NB4 (cell line): ENCODE measurements around the gene CMIP.

Experiments used
- MAX ChIP-seq: IDR thresholded peaks from 2 replicates; pipeline ENCODE4 v1.6.1; 2011; ENCODE audit warnings: low read depth, low read length
- TF ChIP-seq, protein P1 (sequence below): IDR thresholded peaks from one replicate; pipeline ENCODE4 v1.5.1; 2012; ENCODE audit warnings: low read depth, low read length

DNA sequence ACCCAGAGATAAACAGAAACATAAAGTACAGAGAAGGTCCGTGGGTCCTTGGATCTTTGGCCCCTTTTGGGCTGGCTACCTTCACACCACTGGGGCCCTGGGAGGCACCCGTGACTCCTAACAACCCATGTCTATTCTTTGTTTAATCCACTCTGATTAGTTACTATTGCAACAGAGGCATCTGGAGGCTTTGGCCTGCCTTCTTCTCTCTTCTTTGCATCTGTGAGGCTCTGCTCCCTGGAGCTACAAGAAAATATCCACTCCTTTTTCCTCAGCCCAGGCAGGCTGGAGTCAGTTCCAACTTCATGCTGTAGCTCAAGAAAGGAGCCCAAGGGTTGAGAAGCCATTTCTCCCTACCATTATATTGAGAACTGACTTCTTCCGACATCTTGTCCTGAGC is 9.5 kb upstream of the CMIP start:
- TF ChIP-seq, protein P1, sequence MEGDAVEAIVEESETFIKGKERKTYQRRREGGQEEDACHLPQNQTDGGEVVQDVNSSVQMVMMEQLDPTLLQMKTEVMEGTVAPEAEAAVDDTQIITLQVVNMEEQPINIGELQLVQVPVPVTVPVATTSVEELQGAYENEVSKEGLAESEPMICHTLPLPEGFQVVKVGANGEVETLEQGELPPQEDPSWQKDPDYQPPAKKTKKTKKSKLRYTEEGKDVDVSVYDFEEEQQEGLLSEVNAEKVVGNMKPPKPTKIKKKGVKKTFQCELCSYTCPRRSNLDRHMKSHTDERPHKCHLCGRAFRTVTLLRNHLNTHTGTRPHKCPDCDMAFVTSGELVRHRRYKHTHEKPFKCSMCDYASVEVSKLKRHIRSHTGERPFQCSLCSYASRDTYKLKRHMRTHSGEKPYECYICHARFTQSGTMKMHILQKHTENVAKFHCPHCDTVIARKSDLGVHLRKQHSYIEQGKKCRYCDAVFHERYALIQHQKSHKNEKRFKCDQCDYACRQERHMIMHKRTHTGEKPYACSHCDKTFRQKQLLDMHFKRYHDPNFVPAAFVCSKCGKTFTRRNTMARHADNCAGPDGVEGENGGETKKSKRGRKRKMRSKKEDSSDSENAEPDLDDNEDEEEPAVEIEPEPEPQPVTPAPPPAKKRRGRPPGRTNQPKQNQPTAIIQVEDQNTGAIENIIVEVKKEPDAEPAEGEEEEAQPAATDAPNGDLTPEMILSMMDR = no peak
- no peak for TF ChIP-seq MAX
